Fibroblast of lung (primary cell): ENCODE data around the gene BCAS3.

ENCODE experiments used
- CTCF ChIP-seq, 2 donors: IDR thresholded peaks in 1 of 2; conservative IDR thresholded peaks in 1 of 2; 1 replicate in 1 of 2; 2 replicates in 1 of 2; pipeline ENCODE4 v1.5.1; 2011 to 2012; ENCODE audit warnings: low read length in 2 of 2, control low read depth in 1 of 2, inconsistent platforms in 1 of 2, low read depth in 1 of 2, mild to moderate bottlenecking in 1 of 2
- EZH2 ChIP-seq: IDR thresholded peaks from 2 replicates; pipeline ENCODE4 v1.5.1; 2012; ENCODE audit warnings: low read length, control low read depth, mild to moderate bottlenecking; ENCODE audit errors: missing control alignments

GRCh38 chr17:61133853-61134252 is 456.2 kb downstream of the BCAS3 start:
- TF ChIP-seq CTCF (conservative IDR thresholded peaks at IDR 0.05 in 1 of 2, IDR thresholded peaks at IDR 0.05 in 1 of 2; ENCODE audit: low read depth in 1 of 2, low read length in 2 of 2): no peak
- TF ChIP-seq EZH2: no peak
